Activated CD4-positive, CD25-positive, alpha-beta regulatory T cell (primary cell): ENCODE data around the gene MINDY4.

Source experiments
- DNase-seq, 4 experiments: peaks; one replicate each; lab custom pipeline; 2025; lab: John Stamatoyannopoulos, UW

MINDY4 gene

DNA sequence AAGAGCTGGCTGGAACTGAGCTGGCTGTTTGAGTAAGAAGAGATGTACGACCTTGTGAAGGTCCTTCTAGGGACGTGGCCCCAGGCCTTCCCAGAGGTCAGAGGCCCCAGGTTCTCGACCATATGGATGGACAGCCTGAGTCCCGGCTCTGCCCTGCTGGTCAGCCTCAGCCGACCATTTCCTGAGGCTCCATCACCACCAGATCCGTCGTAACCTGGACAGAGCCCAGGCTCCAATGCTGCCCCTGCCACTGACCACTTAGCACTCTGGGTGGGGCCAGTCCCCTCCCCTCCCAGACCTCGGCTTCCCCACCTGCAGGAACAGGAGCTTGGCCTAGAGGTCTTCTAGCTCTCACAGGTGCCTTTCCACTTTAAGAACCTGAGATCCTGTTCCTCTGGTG, 29.9 kb upstream of the MINDY4 start:
- no peak for DNase-seq

DNA sequence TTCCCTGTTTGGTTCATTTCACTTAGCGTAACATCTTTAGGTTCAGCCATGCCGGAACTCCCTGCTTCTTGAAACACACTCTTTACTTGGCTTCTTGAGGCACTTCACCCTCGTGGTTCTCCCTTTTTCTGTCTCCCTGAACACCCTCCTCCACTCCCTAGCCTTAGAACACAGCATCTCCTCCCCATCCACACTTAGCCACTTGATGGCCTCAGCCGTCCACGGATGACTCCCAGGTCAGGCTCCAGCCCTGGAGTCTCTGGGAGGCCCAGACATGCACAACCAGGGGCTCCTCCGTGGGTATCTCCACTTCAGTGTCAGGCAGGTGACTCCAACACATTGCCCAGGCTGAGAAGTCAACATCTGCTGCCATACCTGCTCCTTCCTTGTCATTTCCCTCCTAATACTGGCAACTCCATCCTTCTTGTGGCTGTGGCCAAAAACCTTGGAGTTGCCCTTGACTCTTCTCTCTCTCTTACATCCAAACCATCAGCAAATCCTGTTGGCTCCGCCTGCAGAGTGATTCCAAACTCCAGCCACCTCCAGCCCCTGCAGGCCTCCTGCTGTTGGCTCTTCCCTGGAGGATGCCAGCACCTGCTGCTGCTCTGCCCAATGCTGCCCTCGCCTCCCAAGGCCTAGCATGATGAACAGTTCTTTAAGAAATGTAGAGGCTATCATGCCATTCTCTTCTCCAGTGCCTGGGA, 27.7 kb upstream of the MINDY4 start:
- no peak for DNase-seq

DNA sequence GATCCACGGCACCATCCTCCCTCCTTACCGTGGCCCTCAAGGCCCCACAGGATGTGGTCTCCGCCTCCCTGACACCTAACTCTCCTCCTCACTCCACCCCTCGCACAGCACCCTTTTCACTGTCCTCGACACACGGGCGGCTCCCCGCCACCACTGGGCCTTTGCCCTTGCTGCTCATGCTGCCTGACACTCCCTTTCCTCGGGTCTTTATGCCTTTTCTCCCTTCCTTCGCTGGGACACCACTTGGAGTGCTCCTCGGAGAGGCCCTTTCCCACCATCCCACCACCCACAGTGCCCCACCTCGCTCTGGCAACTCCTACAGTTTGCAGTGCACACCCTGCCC, 27.2 kb upstream of the MINDY4 start:
- DNase-seq, result no peak

DNA sequence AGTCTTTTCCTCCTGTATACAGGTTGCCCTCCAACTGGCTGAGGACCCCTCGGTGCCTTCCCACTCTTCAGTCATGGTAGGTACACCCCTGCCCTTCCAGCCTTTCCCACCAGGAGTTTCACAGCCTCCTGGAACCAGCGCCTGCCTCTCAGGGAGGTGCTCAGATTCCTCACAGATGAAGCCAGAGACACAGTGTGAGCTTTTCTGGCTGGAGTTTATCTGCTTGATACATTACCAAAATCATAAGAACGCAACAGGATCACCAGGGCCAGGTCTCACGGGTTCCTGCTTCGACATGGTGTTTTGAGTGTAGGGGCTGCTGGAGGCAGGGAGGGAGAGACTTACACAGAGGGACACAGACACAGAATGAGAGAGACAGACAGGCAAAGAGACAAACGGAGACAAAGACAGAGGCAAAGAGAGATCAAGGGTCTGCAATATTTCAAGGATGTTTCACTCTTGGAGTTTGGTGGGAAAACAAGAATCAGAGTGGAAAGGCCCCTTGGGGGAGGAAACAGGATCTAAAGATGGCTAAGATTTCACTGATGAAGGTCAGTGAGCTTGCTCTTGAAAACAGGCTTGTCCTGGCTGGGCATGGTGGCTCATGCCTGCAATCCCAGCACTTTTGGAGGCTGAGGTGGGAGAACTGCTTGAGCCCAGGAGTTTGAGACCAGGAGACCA, 25.8 kb upstream of the MINDY4 start:
- no peak for DNase-seq

DNA sequence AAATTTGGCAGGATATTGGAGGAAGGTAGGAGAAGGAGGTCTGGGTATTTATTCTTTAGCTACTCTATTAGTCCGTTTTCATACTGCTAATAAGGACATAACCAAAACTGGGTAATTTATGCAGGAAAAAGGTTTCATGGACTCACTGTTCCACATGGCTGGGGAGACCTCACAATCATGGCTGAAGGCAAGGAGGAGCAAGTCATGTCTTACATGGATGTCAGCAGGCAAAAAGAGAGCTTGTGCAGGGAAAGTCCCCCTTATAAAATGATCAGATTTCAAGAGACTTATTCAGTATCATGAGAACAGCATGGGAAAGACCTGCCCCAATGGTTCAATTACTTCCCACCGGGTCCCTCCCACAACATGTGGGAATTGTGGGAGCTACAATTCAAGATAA, 21.2 kb upstream of the MINDY4 start:
- DNase-seq, result no peak

DNA sequence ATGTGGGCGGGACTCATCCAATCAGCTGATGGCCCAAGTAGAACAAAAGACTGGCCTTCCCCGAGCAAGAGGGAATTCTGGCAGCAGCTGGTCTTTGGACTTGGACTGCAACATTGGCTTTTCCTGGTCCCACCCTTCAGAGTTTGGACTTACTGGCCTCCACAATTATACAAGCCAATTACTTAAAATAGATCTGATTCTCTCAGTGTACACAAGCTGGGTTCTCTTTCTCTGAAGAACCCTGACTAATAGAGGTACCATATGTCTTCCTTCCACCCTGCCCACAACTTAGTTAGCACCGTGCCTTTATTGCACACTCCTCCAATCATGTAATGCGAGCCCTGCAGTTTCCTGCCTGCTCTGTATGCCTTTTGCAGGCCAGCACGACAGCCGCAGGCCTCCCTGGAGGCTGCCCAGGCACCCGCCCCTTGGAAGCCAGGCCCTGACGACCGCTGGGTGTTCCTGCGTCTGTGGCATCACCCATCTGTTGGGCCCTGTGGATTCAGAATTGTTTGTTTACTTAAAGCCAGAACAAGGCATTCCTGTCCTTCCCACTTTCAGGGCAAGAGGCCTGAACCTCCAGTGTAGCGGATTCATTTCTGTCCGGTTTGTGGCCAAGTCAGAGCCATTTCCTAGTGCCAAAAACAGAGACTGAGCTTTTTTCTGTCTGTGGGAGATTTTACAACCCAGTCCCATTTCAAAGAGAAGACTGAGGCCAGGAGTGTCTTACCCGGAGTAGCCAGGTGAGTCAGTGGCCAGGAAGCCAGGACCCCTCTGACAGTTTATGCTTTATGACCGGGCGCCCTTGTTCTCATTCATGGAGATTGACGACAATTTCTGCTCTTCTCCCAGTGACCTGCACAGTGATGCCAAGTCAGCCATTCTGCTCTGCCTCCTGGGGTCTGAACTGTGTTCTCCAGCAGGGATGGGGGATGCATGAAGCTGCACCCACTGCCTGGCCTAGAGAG, 20.2 kb upstream of the MINDY4 start:
- DNase-seq, result no peak

DNA sequence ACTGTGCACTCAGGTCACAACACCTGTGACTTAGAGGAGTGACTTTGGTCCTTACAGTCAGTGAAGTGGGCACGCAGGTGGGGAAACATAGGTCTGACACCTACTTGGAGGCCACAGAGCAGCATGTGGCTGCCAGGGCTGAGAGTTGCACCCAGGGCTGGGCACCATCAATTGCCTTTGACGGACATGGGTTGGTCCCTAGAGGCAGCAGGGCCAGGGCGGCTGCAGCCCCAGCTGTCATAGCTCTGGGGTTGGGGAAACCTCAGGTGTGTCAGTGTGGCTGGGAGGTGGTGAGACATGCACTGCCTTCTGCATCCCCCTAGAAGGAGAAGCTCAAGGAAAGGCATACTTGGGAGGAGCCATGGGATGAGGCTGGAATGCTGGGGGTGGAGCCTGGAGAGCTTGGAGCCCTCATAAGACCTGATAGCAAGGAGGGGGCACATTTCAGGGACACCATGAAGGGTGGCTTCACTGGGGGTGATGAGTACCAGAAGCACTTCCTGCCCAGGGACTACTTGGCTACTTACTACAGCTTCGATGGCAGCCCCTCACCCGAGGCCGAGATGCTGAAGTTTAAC, 19.4 kb upstream of the MINDY4 start, which contains the start of gene INMT:
INMT (plus strand) TSS at position 440 of the 578 bp plus-strand sequence; CDS start at position 456, 16 bp downstream.
- no peak for DNase-seq

DNA sequence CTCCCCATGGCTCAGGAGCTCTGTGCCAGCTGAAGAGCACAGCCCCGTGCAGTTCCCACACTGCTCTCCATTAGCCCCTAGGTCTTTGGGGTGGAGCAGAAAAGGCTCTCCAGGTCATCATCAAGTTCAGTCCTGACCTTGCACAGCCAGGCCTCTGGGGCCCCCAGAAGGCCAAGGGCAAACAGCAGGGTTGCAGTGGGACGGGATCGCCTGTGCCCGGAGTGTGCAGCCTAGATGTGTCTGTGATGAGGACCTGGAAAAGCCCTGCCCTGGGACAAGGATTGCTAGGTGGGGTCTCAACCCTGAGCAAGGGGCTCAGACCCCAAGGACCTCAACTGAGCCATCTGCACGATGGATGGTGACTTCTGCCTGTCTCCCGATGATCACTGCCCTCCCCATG, 18.7 kb upstream of the MINDY4 start:
- DNase-seq, result no peak

DNA sequence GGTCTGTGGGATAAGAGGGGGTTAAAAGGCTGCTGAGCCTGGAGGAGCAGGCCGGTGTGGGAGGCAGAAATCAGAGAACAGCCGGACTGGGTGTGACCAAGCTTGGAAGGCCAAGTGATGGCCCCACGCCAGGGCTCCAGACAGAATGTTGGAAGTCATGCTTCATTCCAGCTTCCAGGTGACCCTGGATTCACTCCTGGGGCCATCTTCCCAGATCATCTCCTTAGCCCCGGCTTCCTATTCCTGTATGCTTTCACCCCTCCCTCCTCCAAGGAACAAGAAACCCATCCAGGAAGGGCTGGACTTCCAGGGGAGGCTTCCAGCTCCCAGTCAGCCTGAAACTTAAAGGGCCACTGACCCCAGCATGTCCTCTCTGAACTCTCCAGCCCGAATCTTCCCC, 18.2 kb upstream of the MINDY4 start:
- DNase-seq, result no peak

DNA sequence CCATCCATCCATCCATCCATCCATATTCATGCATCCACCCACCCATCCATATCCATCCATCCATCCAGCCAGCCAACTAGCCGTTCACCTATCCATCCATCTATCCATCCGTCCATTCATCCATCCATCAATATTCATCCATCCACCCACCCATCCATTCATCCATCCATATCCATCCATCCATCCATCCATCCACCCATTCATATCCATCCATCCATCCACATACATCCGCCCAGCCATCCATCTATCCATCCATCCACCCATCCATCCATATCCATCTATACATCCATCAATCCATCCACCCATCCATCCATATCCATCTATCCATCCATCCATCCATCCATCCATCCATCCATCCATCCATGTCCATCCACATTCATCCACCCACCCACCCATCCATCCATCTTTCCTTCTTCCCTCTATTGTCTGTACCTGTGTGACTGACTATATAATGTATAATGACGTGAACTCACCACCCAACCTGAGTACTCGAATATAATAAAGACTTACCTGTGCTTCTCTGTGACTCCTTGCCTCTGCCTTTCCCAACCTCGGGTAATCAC, 16.8 kb upstream of the MINDY4 start:
- DNase-seq, result no peak

DNA sequence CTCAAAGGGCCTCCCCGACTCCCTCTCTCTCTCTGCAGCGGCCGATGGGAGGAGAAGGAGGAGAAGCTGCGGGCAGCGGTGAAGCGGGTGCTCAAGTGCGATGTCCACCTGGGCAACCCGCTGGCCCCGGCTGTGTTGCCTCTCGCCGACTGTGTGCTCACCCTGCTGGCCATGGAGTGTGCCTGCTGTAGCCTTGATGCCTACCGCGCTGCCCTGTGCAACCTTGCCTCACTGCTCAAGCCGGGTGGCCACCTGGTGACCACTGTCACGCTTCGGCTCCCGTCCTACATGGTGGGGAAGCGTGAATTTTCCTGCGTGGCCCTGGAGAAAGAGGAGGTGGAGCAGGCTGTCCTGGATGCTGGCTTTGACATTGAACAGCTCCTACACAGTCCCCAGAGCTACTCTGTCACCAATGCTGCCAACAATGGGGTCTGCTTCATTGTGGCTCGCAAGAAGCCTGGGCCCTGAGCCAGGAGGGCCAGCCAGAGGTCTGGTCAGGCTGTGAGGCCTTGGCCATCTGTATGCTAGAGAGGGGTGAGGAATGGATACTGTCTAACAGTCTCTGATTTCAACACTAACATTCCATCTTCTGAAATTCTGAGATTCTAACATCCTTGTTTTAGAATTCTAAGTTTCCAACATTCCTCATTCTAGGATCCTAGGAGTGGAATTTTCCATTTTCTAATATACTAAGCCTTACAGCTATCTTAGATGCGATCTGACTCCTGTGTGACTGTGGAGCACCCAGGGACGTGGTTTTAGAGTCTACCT, 15.6 kb upstream of the MINDY4 start:
- DNase-seq, result no peak

DNA sequence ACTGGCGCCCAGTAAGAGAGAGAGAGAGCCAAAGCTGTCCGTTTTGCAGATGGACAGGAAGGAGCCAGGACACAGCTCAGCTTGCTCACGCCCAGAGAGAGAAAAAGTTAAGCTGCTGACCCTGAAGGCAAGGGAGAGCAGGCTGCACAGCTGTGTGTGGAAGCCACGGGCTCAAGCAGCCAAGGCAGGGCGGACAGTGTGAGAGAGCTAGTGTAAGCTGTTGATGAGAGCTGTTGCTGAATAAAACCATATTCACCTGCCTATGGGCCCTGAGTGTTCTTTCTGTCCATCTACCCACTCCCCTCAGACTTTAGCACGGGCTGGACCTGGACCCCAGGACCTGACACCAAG, 13.9 kb upstream of the MINDY4 start:
- no peak for DNase-seq

DNA sequence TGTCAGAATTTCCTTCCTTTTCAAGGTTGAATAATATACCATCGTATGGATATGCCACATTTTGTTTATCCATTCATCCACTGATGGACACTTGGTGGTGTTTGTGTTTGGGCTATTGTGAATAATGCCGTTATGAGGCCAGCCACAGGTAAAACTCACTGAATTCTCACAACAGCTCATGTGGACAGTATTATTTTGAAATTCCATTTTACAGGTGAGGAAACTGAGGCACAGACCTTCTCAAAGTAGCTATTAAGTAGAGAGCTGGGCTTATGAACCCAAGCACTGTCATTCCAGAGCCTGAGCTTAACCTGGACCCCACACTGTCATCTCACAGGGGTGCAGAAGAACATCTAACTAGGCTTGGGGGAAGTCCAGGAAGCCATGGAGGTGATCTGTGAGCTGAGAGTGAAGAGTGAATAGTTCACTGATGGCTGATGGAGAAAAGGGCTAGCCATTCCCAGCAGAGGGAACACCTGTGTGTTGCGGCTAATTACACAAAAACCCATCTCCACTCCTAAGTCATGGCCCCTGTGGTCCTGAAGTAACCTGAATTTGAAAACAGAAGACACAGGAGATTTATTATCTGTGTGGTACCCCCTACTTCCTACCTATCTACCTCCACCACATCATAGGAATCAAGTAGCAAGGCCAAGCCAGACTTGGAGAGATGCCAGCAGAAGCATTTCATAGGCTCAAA, 10.6 kb upstream of the MINDY4 start:
- no peak for DNase-seq

DNA sequence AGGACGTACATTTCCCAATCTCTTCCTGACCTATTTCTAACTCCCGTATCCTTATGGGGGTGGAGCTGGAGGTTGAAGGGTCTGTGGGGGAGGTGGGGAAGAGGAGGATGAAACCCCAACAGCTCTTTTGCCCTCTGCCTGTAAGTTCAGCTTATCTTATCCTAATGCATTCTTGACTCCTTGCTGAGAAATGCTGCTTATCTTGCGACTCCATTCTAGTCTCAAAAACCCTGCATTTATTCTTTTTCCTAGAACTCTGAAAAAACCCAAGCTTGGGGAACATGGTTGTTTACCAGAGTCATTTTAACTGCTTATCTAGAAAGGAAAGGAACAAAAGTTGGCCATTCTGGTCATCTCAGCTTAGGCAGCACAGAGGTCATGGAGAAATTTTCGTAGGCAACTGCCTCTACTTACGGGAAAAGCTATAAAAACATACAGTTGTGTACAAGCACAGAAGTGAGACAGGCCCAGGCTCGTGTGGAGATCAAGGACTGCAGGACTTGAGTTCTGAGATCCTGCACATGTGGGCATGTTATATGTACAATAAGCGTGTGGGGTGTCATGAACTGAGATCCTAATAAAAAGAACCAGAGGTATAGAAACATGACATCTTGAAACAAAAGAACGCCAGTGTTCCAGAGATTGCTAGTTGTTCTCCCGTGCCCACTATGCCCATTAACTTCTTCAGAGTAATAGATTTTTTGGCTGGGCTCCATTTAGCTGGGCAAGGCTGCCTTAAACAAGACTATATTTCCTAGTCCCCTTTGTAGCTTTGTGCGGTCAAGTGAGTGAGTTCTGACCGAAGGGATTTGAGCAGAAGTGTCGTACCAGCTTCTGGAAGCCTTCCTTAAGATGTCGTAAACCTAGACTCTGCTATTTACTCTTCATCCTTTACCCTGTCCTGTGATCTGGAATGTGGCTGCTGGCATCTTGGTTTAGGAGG, 9.7 kb upstream of the MINDY4 start:
- DNase-seq, result no peak

DNA sequence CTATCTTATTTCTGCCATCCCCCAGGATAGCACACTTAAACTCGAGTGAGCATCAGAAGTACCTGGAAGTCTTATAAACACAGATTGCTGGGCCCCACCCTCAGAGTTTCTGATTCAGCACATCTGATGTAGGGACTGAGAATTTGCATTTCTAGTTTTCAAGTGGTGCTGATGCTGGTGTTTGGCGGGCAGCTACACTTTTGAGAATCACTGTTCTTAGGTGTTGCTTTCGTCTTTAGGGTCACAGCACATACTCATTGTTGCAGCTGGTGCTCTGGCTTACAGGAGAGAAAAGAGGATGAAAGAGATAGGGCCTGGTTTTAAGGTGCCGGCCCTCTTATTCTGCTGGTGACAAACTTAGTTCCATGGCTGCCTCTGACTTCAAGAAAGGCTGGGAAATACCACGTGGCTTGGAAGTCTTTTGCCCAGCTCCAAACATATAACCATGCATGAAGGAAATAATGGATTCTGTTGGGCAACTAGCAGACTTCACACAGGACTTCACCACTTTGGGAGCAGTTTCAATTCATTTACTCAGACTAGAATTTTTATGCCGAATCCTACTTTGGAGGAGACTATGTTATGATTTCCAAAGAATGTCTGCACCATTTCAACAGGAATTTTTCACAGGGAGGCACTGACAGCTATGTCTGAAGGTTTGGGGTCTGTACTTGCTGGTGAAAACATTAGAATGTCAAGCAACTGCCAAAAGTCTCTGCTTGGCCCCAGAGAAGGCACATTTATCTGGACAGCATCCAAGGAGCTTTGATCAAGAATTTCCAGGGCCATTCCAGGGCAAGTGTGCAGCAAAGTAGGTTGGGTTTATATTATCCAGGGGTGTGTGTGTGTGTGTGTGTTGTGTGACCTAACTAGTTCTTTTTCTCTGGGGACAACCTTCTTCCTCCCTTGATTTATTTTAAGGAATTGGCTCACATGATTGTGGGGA, 6.9 kb upstream of the MINDY4 start:
- no peak for DNase-seq

DNA sequence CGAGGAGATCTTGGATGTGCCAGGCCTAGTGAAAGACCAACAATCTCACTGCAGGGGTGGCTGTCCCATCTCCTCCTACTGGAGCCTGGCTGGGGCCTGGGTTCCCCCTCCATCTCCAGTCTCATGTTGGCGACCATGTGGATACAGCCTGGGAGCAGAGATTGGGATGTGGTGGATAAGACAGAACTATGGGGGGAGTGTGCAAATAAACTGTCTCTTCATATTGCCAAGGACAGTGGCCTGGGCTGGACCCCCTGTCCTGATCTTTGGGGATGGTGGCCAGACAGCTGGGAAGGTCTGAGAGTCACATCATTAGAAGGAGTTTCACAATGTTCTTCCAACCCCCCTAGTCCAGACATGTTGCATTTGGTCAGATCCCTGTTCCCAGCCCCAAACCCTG, 5.8 kb upstream of the MINDY4 start:
- DNase-seq, result no peak

DNA sequence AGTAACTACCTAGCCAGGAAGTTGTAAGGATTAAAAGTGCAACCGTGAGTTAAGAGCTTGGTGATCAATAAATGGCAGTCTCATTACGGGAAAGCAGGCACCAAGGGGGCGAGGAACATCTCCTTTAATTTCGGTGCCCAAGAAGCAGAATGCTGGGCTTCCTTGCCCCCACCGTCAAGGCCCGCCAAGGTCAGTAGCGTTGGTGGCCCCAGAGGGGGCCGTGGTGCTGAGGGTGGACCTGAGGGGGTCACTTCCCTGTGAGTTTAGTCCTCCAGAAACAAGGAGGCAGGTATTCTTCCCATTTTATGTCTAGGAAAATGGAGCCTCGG, 408 bp upstream of the MINDY4 start:
- DNase-seq, result no peak

DNA sequence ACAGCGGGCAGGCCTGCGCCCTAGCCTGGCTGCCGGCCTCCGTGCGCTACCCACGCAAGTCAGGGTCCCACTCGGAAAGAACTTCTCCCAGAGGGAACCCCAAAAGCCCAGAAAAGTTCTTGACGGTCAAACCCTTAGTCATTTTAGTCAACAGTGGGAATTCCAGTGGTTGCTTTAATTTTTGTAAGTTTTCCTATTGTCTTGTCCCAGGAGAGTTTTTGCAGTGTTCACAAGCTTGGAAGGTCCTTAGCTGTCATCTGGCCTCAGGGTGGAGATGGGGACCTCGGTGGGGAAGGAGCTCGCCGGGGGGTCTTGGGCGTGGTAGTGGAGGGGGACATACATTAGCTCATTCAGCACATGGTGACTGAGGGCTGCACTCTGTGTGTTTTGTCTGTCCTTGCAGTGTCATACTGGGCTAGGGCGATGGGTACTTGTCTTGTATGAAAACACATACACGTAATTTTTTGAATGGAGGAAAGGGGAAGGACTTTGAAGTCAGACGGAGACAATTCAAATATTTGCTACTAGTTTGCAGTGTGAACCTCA, 736 bp downstream of the MINDY4 start:
- no peak for DNase-seq
